ENCODE data around the gene RASSF8.

DNA sequence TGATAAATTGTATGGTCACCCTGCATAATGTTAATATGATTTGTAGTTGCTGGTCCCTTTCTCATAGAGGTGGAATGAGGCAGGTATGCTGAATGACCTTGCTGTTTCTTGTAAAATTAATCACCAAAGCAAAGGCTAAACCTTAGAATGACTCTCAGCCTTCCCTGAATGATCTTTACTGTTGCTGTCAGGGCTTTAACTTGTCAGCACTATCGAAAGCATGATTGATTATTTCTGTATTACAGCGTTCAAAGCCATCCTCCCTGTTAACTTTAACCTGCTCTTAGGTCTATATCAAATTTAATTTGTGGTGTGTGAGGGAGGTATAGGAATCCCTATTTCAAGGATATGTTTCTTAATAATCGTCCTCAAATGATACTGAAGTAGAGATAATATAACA, 23.1 kb downstream of the RASSF8 start:
- no peak for TF ChIP-seq POLR2AphosphoS5 (IDR thresholded peaks at IDR 0.05)
- no peak for TF ChIP-seq POLR2A (IDR thresholded peaks at IDR 0.05; ENCODE audit: low read depth)
- TF ChIP-seq, protein P1, sequence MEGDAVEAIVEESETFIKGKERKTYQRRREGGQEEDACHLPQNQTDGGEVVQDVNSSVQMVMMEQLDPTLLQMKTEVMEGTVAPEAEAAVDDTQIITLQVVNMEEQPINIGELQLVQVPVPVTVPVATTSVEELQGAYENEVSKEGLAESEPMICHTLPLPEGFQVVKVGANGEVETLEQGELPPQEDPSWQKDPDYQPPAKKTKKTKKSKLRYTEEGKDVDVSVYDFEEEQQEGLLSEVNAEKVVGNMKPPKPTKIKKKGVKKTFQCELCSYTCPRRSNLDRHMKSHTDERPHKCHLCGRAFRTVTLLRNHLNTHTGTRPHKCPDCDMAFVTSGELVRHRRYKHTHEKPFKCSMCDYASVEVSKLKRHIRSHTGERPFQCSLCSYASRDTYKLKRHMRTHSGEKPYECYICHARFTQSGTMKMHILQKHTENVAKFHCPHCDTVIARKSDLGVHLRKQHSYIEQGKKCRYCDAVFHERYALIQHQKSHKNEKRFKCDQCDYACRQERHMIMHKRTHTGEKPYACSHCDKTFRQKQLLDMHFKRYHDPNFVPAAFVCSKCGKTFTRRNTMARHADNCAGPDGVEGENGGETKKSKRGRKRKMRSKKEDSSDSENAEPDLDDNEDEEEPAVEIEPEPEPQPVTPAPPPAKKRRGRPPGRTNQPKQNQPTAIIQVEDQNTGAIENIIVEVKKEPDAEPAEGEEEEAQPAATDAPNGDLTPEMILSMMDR (IDR thresholded peaks at IDR 0.05), result no peak
- TF ChIP-seq EP300 (IDR thresholded peaks at IDR 0.05), result no peak

Data from esophagus muscularis mucosa (tissue), 4 donors.